Mesothelial cell of epicardium (in vitro differentiated cells): ENCODE results near the gene WDR59. TPM values are rescaled to one million over a fixed set of nuclear protein-coding genes. Genes with fewer than 3 reads are reported as not detected.
A peak's percentile ranks its signal among the peaks of the same experiment; 100 is the strongest.
"Not testable (repeated sequence)": the region's sequence is repeated elsewhere in the genome, so short reads cannot be mapped to it uniquely, and the experiment has no call there.

ENCODE experiments used
- DNase-seq, 2 experiments: peaks; one replicate each; pipeline ENCODE4 v3.0.0; 2021; ENCODE audit warnings: low spot score in 2 of 2; ENCODE audit not compliant: unreplicated experiment in 2 of 2
- H3K27ac Mint-ChIP-seq: 2 replicates; pipeline ENCODE4 v1.8.0; 2021; ENCODE audit warnings: mixed read lengths
- H3K27me3 Mint-ChIP-seq: 2 replicates; pipeline ENCODE4 v1.8.0; 2021; ENCODE audit warnings: low read depth, mixed read lengths
- H3K36me3 Mint-ChIP-seq: 2 replicates; pipeline ENCODE4 v1.8.0; 2021; ENCODE audit warnings: mixed read lengths
- H3K4me1 Mint-ChIP-seq: 2 replicates; pipeline ENCODE4 v1.8.0; 2021; ENCODE audit warnings: mixed read lengths
- H3K4me3 Mint-ChIP-seq: 2 replicates; pipeline ENCODE4 v1.8.0; 2021; ENCODE audit warnings: mild to moderate bottlenecking, moderate library complexity, mixed read lengths
- H3K9me3 Mint-ChIP-seq: 2 replicates; pipeline ENCODE4 v1.8.0; 2021; ENCODE audit warnings: mixed read lengths
- CTCF ChIP-seq: fragments of 200-600 bp; sonication (generic); IDR thresholded peaks from one replicate; pipeline ENCODE4 v1.5.0; 2021; ENCODE audit warnings: antibody characterized with exemption; ENCODE audit not compliant: unreplicated experiment
- total RNA-seq: library from RNA; stranded (reverse); gene quantifications from 3 replicates; pipeline ENCODE4 v1.2.1, GENCODE V29; 2021

The WDR59 gene
- total RNA-seq, 1 donor from 2014 or later, result 134 TPM

- TF ChIP-seq CTCF, result no peak
- Mint-ChIP-seq H3K4me1 (peaks cover 20% of the 10 kb centered on the region), H3K36me3 (peaks cover 15% of the 10 kb centered on the region), H3K9me3 (peaks cover 8% of the 10 kb centered on the region), H3K4me3 (no peak overlapping the region), H3K27me3 (no peaks in the 10 kb centered on the region), H3K27ac (peak overlapping the region; percentile 72)
- DNase-seq, result no peak
Measured at GRCh38 chr16:75026892-75027391, 42.0 kb upstream of the WDR59 start.

GRCh38 chr16:75026239-75026891 lies 41.4 kb upstream of the WDR59 start:
- Mint-ChIP-seq H3K9me3 (peaks cover 14% of the 10 kb centered on the region), H3K4me1 (peaks cover 20% of the 10 kb centered on the region), H3K36me3 (peaks cover 19% of the 10 kb centered on the region), H3K27ac (peak overlapping the region; percentile 72)
- H3K27me3 Mint-ChIP-seq, DNase-seq, H3K4me3 Mint-ChIP-seq: not testable (repeated sequence)

DNA sequence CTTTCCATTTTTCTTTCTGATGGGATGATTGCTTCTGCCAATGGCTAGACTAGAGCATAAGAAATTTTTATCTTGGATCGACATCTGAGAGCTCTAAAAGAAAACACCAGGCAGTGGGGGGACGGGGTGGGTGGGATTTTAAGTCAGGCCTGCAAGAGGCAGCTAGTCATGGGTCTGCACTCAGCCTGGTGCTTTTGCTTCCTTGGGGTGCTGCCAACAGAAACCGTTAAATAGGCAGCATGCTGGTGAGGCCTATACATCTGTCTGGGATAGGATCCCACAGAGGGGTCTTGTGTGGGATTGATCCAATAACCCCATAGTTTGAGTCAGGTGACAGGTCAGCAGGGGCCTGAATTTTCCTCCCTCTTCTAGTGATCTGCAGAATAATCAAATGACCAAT lies 40.8 kb upstream of the WDR59 start:
- DNase-seq, result no peak
- H3K36me3 Mint-ChIP-seq, result peaks cover 25% of the 10 kb centered on the region
- peak overlapping the region; percentile 72 for H3K27ac Mint-ChIP-seq
- TF ChIP-seq CTCF, result no peak
- H3K4me3 Mint-ChIP-seq, result no peak overlapping the region
- no peaks in the 10 kb centered on the region for H3K27me3 Mint-ChIP-seq
- H3K9me3 Mint-ChIP-seq, result peaks cover 20% of the 10 kb centered on the region
- H3K4me1 Mint-ChIP-seq, result peaks cover 20% of the 10 kb centered on the region

- Mint-ChIP-seq H3K4me3 (no peak overlapping the region), H3K36me3 (peaks cover 27% of the 10 kb centered on the region), H3K27me3 (no peaks in the 10 kb centered on the region), H3K27ac (peak overlapping the region; percentile 68), H3K9me3 (peaks cover 25% of the 10 kb centered on the region), H3K4me1 (peaks cover 20% of the 10 kb centered on the region)
- TF ChIP-seq CTCF, result no peak
- DNase-seq, result no peak
Measured at GRCh38 chr16:75024594-75024993, 39.7 kb upstream of the WDR59 start.

GRCh38 chr16:75024182-75024581 lies 39.3 kb upstream of the WDR59 start:
- H3K27me3 Mint-ChIP-seq, result no peaks in the 10 kb centered on the region
- DNase-seq, result no peak
- peaks cover 20% of the 10 kb centered on the region for H3K4me1 Mint-ChIP-seq
- no peak for TF ChIP-seq CTCF
- peaks cover 25% of the 10 kb centered on the region for H3K9me3 Mint-ChIP-seq
- H3K36me3 Mint-ChIP-seq, result peaks cover 31% of the 10 kb centered on the region
- H3K27ac Mint-ChIP-seq, result peak overlapping the region; percentile 68
- H3K4me3 Mint-ChIP-seq, result no peak overlapping the region

DNA sequence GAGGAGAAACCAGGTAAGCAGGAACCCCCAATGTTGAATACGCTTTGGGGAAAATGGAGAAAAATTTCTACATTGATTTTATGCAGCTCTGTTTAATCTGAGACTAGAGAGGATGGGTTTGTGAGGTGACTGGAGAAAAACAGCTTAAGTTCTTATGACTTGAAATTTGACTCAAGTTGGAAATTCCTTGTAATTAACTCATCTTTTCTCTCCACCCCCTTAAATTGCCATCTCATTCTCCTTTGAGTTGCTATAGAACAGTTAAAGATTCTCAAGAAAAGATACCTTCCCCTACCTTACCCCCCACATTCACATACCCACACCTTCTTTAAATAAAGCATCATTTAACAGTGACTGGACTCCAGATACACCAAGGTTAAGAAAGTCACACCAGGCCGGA lies 38.1 kb upstream of the WDR59 start:
- H3K4me3 Mint-ChIP-seq, result no peak overlapping the region

More for the DNA sequence above, 38.1 kb upstream of the WDR59 start:
- Mint-ChIP-seq H3K9me3 (peaks cover 25% of the 10 kb centered on the region), H3K27me3 (no peaks in the 10 kb centered on the region), H3K4me1 (peaks cover 20% of the 10 kb centered on the region), H3K36me3 (peaks cover 31% of the 10 kb centered on the region), H3K27ac (peak overlapping the region; percentile 37)
- no peak for TF ChIP-seq CTCF
- DNase-seq, result no peak
